DMS114 treated with DMSO at 0.1 percent for 48 hours (cell line): ENCODE measurements around the gene VGLL4.
A peak's percentile ranks its signal among the peaks of the same experiment; 100 is the strongest.
"Not testable (repeated sequence)": the region's sequence is repeated elsewhere in the genome, so short reads cannot be mapped to it uniquely, and the experiment has no call there.

ENCODE experiments used
- DNase-seq: peaks from one replicate; lab custom pipeline; 2025; ENCODE audit not compliant: unreplicated experiment; lab: John Stamatoyannopoulos, UW

The VGLL4 gene, protein sequence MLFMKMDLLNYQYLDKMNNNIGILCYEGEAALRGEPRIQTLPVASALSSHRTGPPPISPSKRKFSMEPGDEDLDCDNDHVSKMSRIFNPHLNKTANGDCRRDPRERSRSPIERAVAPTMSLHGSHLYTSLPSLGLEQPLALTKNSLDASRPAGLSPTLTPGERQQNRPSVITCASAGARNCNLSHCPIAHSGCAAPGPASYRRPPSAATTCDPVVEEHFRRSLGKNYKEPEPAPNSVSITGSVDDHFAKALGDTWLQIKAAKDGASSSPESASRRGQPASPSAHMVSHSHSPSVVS

DNA sequence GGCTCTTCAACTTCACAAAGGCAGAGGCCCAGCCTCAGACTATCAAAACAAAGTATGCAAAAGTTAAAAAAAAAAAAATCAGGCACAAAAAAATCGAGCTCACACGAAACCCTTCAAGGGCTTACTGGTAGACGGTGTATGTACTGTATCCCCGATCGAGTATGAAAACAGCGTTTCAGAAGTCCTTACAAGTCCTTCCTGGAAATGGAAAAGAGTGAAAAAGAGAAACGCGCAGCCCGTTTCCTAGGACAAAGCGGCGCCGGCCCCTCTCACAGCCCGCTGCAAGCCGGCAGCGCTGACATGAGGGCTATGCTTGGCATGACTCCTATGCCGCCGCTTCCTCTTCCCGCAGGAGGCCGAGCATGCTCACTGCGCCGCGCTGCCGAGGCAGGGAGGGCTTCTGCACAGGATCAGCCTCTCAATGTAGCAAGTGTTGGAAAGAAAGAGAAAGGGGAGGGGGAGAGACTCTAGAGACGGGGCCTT is at the start of gene VGLL4:
Gene VGLL4 (minus strand): TSS at position 311 of the 483 bp plus-strand sequence. CDS start 397 bp downstream, outside the sequence.
- peak; percentile 71 for DNase-seq

DNA sequence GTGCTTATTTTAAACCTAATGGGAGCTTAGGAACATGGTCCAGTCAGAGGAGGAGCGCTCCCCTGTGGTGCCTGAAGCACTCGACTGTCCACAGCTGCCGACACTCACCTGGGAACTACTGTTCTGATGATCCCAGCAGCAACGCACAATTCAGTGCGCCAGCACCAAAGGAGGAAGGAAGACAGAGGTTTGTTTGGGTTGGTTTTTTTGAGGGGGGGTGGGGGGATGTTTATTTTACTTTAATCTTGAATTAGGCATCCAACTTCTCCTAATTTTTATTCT is 48.8 kb upstream of the VGLL4 start:
- DNase-seq: no peak

DNA sequence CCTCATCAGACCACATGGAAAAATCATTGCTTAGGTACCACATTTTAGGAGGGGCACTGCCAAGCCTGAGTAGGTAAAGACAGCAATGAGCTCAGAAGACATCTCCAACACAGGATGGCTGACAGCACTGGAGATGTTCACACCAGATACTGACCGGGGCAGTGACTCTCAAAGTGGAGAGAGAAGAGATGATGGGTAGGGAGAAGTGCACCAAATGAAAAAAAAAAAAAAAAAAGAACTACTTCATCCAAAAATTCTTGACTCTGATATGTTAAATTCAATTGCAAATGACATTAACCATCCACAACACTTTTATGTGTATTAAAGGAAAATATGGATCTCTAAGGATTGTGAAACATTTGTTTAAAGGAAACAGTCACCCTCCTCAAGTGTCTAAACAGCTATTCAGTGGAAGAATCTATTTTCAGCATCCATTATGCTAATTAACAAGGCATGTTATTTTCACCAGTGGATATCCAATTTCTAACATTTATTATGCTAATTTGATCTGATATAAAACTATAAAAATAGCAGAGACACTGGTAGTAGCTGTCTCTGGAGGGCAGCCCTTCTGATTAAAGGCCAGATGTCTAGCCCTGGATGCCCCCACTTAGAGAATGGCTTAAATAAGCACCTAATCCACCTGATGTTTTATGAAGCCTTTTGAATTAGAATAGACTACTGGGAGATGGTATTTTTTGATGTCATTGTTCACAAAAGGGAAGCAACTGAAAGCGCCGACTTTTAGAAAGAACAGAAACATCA is 48.2 kb upstream of the VGLL4 start:
- no peak for DNase-seq

DNA sequence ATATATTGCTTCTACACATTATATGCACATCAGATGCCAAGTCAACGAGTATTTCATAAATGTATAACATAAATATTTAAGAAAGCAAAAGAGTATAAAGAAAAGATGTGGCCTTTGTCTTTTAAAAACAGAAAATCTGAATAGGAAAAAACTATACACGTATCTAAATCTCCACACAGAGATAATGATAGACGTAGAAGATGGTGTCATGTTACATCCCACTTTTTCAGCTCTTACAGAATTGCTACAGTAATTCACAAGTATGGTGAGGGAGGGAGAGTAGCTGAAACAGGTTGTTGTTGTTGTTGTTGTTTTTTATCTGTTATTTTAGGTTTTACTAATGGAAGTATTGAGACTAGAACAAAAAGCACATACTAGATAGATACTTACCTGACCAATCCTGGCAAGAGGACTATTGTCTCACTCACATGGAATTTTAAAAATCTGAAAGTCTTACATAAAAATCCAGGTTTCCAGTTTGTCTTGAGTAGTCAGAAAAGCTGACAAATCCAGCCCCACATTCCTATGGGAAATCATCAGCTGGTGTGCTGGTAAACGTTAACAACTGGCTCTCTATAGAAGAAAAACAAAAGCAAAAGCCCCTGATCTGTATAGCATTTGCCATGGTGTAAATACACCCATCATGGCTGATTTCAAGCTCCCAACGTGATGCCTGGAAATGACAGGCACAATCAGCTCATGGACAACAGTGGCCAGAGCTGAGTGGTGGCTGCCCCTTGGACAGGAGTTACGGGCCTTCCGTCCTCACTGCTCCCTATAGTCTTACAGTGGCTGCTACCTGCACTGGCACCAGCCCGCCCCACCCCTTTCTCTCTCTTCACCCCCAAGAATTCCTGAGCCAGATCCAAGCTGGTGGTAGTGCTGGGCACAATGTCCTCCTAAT is 47.4 kb upstream of the VGLL4 start:
- no peak for DNase-seq

DNA sequence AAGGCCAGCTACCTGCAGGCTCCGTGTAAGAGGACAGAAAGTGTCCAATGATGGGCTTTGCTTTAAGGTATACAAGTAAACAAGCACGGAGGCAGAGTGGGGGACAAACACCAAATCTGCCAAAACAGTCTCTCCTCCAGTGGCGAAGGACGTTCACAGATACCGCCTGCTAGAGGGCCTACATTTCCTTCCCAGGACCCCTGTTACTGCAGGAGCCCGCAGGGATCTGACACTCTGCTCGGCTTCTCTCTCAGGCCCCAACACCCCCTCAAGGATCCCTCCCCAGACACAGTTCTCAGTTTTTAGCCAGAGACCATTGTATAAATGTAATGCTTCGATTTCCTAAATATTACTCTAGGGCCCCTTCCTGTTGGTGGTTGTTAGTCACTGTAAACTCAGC is 46.0 kb upstream of the VGLL4 start:
- no peak for DNase-seq

DNA sequence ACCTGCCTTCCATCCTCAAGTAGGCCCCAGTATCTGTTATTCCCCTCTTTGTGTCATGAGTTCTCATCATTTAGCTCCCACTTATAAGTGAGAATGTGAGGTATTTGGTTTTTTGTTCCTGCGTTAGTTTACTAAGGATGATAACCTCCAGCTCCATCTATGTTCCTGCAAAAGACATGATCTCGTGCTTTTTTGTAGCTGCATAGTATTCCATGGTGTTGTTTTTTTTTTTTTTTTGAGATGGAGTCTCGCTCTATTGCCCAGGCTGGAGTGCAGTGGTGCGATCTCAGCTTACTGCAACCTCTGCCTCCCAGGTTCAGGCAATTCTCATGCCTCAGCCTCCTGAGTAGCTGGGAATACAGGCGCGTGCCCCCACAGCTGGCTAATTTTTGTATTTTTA is 41.3 kb upstream of the VGLL4 start:
- DNase-seq: not testable (repeated sequence)

DNA sequence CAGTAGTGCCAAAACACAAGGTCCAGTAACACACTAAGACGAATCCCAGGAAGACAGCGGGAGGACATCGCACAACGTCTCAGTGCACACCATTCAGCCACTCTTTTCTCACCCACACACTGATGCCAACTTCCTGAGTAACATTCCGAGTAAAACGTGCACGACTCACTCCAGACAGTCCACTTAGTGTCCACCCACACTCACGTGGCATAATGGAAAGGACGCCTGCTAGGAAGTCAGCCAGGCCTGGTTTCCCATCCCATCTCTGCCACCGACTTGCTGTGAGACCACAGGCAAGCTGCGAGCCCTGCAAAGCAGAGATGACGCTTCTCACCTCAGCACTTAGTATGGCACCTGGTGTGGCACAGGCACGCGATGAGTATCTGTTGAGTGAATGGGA is 36.8 kb upstream of the VGLL4 start:
- no peak for DNase-seq

DNA sequence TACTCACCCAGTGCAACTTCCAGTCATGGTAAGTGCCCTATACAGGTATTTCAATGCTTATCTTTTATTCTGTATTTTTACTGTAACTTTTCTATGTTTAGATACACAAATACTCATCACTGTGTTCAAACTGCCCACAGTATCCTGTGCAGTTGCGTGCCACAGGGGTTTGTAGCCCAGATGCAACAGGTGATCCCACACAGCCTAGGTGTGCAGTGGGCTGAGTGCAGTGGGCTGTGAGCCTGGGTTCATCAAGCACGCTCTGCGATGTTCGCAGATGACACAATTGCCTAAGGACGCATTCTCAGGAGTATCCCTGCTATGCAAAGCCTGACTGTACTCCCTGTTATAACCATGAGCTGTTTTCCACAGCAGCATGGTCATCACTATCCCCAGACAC is 36.2 kb upstream of the VGLL4 start:
- DNase-seq: no peak

DNA sequence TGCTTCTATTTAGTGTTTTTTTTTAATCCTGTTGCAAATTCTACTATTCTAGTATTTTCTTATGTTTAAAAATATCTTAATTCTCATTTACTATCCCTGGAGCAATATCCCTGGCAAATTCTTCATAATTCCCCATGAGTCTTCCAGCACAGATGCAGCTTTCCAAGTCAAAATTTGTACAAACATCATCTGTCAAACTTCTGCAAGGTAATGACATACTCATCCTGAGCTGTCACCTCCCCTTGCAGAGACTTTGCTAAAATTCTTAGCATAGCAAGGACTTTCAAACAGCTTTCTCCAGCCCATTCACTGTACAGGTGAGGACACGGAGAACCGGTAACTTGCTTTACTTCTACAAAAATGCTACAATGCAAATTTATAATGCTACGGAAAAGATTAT is 28.6 kb upstream of the VGLL4 start:
- DNase-seq: no peak

DNA sequence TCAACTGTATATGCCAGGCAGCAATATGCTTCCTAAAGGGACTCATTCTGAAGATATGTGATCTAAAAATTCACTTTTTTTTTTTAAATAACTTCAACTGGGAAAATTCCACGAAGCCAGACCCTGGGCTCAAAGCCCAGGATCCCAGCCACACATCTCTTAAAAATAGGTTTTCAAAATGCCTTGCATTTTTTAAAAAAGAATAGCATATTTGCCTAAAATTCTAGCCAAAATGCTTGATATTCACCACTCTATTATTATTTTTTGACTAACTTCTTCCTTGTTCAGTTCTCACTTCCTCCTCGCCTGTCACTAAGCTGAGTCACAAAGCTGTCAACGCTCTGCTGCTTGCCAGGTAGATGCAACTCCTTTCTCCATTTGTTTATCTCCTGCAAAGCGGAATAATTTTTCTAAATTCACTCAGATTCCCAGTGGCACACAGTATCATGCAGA is 28.0 kb upstream of the VGLL4 start:
- DNase-seq: no peak

DNA sequence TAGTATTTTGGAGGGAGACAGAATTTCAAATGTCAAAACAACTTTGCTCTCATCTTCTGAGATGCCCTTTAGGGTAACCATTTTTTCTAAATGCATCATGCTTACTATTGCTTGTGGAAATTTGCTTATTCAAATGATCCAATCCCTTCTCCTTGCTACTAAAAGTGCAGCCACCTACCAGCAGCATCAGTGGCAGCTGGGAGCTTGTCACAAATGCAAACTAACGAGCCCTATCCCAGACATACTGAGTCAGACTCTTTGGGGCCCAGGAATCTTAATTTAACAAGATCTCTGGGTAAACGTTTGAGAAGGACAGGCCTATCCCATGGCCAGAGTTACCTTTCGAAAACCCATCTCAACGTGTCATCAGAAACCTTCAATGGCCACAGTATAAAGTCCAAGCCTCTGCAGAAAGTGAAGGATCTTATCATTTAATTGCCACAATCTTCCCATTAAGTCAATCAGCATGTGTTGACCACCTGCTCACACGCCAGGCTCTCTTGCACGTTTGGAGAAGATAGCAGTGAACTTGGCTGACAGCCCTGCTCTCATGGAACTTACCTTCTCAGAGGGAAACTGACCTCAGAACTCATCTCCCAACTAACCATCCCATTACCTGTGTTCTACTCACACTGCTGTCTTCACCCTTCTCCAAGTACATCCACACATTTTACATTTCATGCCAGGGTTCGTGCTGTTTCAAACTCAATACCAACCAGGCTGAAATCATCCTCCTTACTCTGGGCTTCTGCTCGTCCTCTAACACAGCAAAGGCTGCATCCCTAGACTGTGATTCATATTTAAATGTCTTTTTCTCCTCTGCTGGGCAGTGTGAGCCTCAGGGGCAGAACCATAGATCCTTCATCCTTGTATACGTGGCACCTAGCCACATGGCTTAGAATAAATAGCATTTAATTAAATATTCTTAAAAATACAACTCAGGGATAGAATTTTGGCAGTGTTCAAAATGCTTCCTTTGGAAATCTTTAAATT is 24.8 kb upstream of the VGLL4 start:
- DNase-seq: no peak

DNA sequence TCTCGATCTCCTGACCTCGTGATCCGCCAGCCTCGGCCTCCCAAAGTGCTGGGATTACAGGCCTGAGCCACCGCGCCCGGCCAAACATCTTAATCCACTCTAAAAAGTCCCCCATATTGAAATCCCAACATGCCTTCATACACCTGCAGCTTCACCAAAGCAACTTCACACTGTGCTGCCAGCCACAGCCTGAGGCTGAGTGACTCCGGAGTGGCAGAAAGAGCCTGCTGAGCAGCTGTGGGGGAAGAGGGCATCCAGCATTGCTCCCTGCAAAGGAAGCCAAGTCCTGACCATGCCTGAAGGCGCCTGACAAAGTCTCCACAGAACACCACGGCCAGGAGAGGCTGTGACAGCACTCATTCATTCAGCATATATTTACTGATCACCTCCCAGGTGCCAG is 21.6 kb upstream of the VGLL4 start:
- DNase-seq: no peak

DNA sequence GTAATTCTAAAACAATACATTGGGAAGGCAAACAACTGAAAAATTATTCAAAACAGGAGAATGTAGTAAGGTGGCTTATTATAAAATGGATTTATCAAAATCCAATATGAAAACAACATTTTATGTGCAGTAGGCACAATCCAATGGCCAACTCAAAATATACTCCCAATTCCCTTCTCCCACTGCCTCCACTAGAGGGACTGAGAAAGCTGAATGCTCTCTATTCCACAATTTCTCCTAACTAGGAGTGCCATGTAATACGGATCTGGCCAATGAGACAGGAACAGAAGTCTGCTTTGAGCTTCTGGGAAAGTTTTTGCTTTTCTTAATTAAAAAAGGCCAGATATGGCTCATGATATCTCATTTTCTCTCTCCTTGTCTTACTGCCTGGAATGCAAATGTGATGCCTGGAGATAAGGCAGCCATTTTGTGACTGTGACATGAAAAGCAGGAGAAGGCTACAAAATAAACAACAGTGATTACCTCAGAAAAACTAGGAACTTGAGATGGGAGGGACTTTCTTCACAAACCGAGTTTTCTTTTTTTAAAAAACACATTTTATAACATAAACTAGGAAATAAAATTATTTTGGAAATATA is 18.8 kb upstream of the VGLL4 start:
- DNase-seq: no peak

DNA sequence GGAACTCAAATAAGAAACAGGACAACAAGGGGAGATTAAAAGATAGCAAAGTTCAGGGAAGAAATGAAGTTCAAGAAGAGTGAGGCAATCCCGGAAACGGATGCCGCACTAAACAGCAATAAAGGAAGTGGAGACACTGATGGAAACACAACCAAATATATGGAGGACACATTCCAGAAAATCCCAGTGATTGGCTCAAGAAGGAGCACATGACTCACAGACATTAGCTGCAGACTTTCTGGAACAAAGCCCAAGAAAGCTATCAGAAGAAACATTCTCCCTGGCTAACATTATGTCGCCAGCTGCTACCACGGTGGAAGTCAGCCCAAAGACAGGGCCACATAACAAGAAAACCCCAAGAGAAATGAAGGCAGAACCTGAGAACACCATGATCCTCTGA is 18.1 kb upstream of the VGLL4 start:
- no peak for DNase-seq

DNA sequence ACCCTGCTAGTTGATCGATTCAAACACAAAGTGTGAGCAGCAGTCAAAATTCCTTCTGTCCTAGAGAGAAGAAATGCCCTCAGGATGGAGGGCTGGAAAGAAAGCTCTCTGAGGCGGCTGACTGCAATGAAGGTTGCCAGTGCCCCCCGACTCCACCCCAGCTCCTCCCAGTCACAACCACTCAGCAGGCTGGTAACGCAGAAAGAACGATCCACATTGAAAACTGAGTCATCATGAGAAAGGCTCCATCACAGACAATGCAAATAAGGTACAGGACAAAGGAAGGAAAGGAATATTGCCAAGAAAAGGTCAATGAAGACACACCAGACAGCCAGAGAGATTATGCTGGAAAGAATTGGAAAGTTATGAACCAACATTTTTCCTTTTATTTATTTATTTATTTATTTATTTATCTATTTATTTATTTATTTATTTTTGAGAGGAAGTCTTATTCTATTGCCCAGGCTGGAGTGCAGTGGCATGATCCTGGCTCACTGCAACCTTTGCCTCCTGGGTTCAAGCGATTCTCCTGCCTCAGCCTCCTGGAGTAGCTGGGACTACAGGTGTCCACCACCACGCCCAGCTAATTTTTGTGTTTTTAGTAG is 17.4 kb upstream of the VGLL4 start:
- DNase-seq: no peak

DNA sequence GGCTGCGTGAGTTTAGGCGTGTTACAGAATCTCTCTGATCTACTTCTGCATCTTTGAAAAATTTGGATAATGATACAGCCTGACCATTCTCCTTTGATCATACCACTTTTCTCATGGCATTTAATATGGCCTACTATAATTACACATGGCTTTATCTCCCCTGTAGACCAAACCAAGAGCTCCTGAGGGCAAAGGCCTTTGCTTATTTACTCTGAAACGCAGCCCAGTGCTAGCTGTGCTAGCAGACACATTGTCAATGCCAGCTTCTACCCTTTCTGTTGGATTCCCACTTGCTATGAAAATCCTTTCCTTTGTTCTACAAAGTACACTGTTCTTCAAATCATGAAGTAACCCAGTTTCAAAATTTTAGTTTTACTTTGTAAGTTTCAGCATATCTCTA is 16.5 kb upstream of the VGLL4 start:
- DNase-seq: no peak

DNA sequence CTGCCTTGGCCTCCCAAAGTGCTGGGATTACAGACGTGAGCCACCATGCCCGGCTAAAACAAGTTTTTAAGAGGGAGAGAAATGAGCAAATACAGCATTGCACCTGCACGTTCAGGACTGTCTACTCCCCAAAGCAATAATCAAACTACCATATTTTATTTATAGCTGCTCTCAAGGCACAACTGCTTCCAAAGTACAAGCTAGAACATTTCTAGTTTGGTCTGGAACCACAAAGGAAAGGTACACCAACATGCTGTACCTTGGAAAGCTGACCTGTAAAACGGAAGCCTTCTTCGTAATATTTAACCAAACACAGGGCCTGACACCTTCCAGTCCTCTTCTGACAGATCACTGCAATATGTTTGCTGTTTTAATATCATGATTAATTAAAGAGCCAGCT is 14.5 kb upstream of the VGLL4 start:
- no peak for DNase-seq

DNA sequence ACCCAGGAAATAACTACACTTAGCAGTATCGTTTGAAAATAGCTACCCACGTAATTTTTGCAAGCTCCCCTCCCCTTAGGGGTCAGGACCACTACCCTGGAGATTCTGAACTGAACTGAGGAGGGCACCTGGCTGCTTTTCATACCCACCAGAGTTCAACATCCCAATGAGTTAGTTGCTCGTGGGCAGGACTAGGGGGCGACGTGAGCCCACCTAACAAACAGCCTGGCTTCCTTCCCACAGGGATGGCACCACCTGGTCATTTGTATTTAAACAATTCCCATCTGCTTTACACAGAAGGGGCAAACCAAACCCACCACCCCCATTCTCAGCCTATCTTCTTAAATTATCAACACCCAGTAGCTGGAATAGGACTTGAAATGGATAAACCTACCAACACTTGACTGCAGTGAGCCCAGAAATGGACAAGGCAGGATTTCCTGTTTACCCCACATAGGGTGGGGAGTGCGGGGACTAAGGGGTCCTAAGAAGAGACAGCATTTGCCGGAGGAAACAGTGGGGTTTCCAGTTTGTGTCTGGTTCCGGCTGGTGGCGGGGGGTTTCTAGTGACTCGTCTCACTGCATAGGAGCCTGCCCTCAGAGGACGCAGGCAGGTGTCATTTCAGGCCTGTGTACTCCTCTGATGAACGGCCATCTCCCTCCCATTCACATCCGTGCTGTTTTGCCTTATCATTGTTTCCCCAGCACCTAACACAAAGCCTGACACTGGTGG is 11.6 kb upstream of the VGLL4 start:
- no peak for DNase-seq

DNA sequence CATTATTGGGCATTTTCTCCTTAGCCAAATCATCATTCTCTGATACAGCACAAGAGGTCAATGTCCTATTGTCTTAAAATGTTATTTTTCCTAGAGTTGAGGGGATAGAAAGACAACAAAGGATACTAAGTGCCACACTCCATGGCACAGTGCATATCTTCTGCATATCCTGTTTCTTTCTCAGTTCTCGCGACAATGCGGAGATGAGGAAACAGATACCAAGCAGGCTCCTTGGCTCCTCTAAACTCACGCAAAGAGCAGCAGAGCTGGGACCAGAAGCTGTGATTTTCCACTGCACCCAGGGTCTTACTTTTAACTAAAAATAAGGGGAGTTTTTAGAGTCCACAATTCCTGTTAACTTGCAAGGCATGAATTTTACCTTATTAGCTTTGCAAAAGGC is 10.5 kb upstream of the VGLL4 start:
- DNase-seq: no peak
